KMS-11 (cell line): Measurements from ENCODE around the gene TMEM179.
"Not testable (repeated sequence)": the region's sequence is repeated elsewhere in the genome, so short reads cannot be mapped to it uniquely, and the experiment has no call there.

Experiments used
- H2AFZ ChIP-seq: fragments of 200-600 bp; sonication (generic); 2 replicates; pipeline ENCODE4 v1.6.1; 2016; ENCODE audit warnings: antibody characterized with exemption, mixed run types, low read depth
- H3K27ac ChIP-seq: fragments of 200-600 bp; sonication (generic); 2 replicates; pipeline ENCODE4 v1.6.1; 2016; ENCODE audit warnings: mild to moderate bottlenecking, mixed run types
- H3K27me3 ChIP-seq: fragments of 200-600 bp; sonication (generic); 2 replicates; pipeline ENCODE4 v1.6.1; 2017; ENCODE audit warnings: mild to moderate bottlenecking, low read depth, mixed run types, moderate library complexity; ENCODE audit not compliant: insufficient read depth
- H3K36me3 ChIP-seq: fragments of 200-600 bp; sonication (generic); 2 replicates; pipeline ENCODE4 v1.6.1; 2017; ENCODE audit warnings: mild to moderate bottlenecking, mixed run types; ENCODE audit not compliant: insufficient read depth
- H3K4me1 ChIP-seq: fragments of 200-600 bp; sonication (generic); 2 replicates; pipeline ENCODE4 v1.6.1; 2016; ENCODE audit warnings: mild to moderate bottlenecking, low read depth, mixed run types; ENCODE audit not compliant: poor library complexity, severe bottlenecking
- H3K4me2 ChIP-seq: fragments of 200-600 bp; sonication (generic); 2 replicates; pipeline ENCODE4 v1.7.0; 2016; ENCODE audit warnings: mild to moderate bottlenecking, mixed run types
- H3K4me3 ChIP-seq: fragments of 200-600 bp; sonication (generic); IDR thresholded peaks from 2 replicates; pipeline ENCODE4 v1.6.1; 2017; ENCODE audit warnings: low read depth, low read length, mixed read lengths; ENCODE audit not compliant: insufficient read depth
- H3K79me2 ChIP-seq: fragments of 200-600 bp; sonication (generic); 2 replicates; pipeline ENCODE4 v1.6.1; 2016; ENCODE audit warnings: low read depth, mixed run types; ENCODE audit not compliant: insufficient read depth
- H3K9ac ChIP-seq: fragments of 200-600 bp; sonication (generic); 2 replicates; pipeline ENCODE4 v1.6.1; 2016; ENCODE audit warnings: mild to moderate bottlenecking, mixed run types
- H4K20me1 ChIP-seq: fragments of 200-600 bp; sonication (generic); 2 replicates; pipeline ENCODE4 v1.6.1; 2016; ENCODE audit warnings: mild to moderate bottlenecking, mixed run types; ENCODE audit not compliant: insufficient read depth
- TF ChIP-seq, protein P1 (sequence below): fragments of 200-600 bp; sonication (generic); conservative IDR thresholded peaks from 2 replicates; pipeline ENCODE4 v1.6.1; 2017; ENCODE audit warnings: low read depth, mild to moderate bottlenecking, antibody characterized with exemption, low read length, moderate library complexity, mixed read lengths

Gene TMEM179

DNA sequence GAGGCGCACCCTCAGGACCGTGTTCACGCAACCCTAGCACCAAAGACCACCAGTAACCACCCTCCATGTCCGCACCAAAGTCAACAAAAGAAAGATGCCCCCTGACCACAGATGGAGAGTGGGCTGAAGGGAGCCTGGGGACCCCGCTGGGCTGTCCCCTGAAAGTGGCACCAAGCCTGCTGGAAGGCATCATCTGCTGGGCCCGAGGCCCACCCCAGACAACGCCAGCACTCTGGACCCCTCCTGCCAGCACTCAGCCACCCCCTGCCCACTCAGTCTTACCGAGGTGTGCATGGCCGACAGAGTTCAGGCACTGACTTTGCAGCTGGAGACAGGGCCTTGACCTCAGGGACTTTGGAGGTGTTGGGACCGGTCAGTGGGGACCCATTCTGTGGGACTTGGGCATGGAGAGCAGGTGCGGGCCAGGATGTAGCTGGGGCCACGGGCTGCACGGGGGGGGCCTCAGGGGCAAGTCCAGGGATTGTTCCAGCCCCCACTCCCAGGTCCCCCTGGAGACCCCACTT, 34.4 kb upstream of the TMEM179 start:
- no peaks in the 10 kb centered on the region for H3K79me2 ChIP-seq
- no peak overlapping the region for H3K27ac ChIP-seq
- H3K9ac ChIP-seq = no peak overlapping the region
- H3K4me3 ChIP-seq = no peak overlapping the region
- TF ChIP-seq, protein P1, sequence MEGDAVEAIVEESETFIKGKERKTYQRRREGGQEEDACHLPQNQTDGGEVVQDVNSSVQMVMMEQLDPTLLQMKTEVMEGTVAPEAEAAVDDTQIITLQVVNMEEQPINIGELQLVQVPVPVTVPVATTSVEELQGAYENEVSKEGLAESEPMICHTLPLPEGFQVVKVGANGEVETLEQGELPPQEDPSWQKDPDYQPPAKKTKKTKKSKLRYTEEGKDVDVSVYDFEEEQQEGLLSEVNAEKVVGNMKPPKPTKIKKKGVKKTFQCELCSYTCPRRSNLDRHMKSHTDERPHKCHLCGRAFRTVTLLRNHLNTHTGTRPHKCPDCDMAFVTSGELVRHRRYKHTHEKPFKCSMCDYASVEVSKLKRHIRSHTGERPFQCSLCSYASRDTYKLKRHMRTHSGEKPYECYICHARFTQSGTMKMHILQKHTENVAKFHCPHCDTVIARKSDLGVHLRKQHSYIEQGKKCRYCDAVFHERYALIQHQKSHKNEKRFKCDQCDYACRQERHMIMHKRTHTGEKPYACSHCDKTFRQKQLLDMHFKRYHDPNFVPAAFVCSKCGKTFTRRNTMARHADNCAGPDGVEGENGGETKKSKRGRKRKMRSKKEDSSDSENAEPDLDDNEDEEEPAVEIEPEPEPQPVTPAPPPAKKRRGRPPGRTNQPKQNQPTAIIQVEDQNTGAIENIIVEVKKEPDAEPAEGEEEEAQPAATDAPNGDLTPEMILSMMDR = no peak
- H3K27me3 ChIP-seq = peaks cover 27% of the 10 kb centered on the region; the same call in 1 of the 2 replicates
- H2AFZ ChIP-seq = no peak overlapping the region
- H4K20me1 ChIP-seq = no peaks in the 10 kb centered on the region
- no peak overlapping the region for H3K4me2 ChIP-seq
- no peaks in the 10 kb centered on the region for H3K36me3 ChIP-seq
- no peaks in the 10 kb centered on the region for H3K4me1 ChIP-seq

DNA sequence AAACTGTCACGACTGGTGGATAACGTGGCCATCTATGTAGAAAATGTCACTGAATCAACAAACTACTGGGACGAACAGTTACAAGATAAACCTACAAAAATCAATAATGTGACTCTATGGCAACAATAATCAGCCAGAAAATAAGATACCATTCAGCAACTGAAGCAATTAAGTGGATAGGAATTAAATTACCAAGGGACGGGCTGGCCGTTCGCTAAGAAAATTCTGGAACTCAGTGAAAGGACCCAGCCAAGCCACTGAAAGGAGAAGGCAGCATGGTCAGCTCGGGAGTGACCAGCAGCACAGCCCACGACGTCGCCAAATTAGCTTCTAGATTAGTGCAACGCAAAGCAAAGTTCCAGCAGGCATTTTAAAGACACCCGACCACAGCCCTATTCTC, 33.6 kb upstream of the TMEM179 start:
- Histone ChIP-seq H3K4me2 (no peak overlapping the region), H4K20me1 (no peaks in the 10 kb centered on the region), H3K4me3 (no peak overlapping the region), H3K9ac (no peak overlapping the region), H3K79me2 (no peaks in the 10 kb centered on the region), H3K27ac (no peak overlapping the region), H3K27me3 (peaks cover 22% of the 10 kb centered on the region; the same call in 1 of the 2 replicates), H3K4me1 (no peaks in the 10 kb centered on the region), H2AFZ (no peak overlapping the region), H3K36me3 (no peaks in the 10 kb centered on the region)
- TF ChIP-seq, protein P1 = no peak

DNA sequence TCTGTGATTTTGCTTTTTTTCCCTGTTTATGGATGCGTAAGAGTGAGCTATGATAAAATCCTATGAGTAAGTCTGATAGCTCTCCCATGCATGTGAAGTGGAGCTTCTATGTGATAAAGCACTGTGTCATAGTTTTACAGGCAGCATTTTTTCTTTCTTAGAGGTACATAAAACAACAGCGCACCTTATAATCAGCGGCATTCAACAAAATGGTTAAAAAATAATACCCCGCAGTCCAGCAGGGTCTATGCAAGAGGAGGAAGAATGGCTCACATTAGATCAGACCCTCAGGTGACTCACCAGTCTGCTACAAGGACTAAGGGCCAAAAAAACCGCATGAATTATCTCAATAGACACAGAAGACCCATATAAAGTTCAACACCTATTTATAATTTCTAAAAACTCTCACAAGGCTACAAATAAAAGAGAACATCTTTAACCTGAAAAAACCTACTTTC, 33.0 kb upstream of the TMEM179 start:
- no peaks in the 10 kb centered on the region for H3K4me1 ChIP-seq
- H3K9ac ChIP-seq = no peak overlapping the region
- H3K27ac ChIP-seq = no peak overlapping the region
- H4K20me1 ChIP-seq = no peaks in the 10 kb centered on the region
- H3K4me2 ChIP-seq = no peak overlapping the region
- H2AFZ ChIP-seq = no peak overlapping the region
- TF ChIP-seq, protein P1 = no peak
- H3K27me3 ChIP-seq = peaks cover 26% of the 10 kb centered on the region; the same call in 1 of the 2 replicates
- H3K36me3 ChIP-seq = no peaks in the 10 kb centered on the region
- no peaks in the 10 kb centered on the region for H3K79me2 ChIP-seq
- no peak overlapping the region for H3K4me3 ChIP-seq

DNA sequence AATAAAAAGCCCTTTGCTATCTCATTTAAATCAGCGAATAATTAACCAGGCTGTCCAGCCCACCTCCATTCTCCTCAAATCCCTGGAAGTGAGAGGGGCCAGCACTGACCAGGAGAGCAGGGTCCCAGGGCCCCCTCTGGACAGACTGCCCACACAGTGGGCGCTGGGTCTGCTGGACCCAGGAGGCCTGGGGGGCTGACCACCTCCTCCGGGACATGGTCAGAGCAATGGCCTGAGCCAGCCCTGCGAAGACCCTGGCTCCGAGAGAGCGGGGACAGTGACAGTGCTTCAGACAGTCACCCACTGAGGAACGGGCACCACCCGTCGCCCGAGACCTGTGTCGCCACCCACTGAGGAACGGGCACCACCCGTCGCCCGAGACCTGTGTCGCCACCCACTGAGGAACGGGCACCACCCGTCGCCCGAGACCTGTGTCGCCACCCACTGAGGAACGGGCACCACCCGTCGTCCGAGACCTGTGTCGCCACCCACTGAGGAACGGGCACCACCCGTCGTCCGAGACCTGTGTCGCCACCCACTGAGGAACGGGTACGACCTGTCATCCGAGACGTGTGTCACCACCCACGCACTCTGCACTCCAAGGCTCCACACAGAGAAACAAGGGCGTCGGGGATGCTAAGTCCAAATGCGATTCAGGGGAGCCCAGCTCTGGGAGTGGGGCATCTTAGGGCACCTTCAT, 32.4 kb upstream of the TMEM179 start:
- H3K9ac ChIP-seq, H3K4me3 ChIP-seq, H2AFZ ChIP-seq, H3K79me2 ChIP-seq, H4K20me1 ChIP-seq, H3K36me3 ChIP-seq, H3K4me2 ChIP-seq, H3K4me1 ChIP-seq, H3K27ac ChIP-seq: not testable (repeated sequence)
- H3K27me3 ChIP-seq = peaks cover 31% of the 10 kb centered on the region; the same call in 1 of the 2 replicates

DNA sequence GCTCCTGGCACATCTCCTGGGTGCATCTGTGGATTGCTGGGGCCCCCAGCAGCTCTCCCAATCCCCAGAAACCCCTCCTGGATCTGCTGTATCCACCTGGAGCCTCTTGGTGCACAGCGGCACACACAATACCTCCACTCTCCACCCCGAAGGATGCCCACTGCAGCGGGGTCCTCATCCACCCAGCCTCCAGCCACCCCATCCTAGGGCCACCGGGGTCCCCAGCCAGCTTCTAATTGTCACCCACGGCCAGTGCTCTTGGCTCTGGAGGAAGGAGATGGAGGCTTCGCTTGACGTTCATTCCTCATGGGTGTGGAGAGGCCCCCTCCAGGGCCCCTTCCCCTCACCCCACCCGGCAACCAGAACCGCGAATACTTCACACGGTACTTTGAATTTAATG, 31.6 kb upstream of the TMEM179 start:
- Histone ChIP-seq H3K36me3 (no peaks in the 10 kb centered on the region), H4K20me1 (no peaks in the 10 kb centered on the region), H3K9ac (no peak overlapping the region), H3K27me3 (peaks cover 37% of the 10 kb centered on the region; the same call in 1 of the 2 replicates), H3K27ac (no peak overlapping the region), H3K4me2 (no peak overlapping the region), H2AFZ (no peak overlapping the region), H3K4me1 (no peaks in the 10 kb centered on the region), H3K79me2 (no peaks in the 10 kb centered on the region), H3K4me3 (no peak overlapping the region)
- TF ChIP-seq, protein P1 = no peak
